ENCODE data around the gene TNFSF15.

GRCh38 chr9:114799925-114800324 lies 5.9 kb downstream of the TNFSF15 start:
- TF ChIP-seq, protein P1, sequence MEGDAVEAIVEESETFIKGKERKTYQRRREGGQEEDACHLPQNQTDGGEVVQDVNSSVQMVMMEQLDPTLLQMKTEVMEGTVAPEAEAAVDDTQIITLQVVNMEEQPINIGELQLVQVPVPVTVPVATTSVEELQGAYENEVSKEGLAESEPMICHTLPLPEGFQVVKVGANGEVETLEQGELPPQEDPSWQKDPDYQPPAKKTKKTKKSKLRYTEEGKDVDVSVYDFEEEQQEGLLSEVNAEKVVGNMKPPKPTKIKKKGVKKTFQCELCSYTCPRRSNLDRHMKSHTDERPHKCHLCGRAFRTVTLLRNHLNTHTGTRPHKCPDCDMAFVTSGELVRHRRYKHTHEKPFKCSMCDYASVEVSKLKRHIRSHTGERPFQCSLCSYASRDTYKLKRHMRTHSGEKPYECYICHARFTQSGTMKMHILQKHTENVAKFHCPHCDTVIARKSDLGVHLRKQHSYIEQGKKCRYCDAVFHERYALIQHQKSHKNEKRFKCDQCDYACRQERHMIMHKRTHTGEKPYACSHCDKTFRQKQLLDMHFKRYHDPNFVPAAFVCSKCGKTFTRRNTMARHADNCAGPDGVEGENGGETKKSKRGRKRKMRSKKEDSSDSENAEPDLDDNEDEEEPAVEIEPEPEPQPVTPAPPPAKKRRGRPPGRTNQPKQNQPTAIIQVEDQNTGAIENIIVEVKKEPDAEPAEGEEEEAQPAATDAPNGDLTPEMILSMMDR (IDR thresholded peaks at IDR 0.05), result no peak
- TF ChIP-seq POLR2A (IDR thresholded peaks at IDR 0.05), result no peak

Data from esophagus squamous epithelium (tissue), 4 donors.